ENCODE measurements around the gene RFC5. TPM values are rescaled to one million over a fixed set of nuclear protein-coding genes. Genes with fewer than 3 reads are reported as not detected.

The RFC5 gene
- total and polyA plus RNA-seq, 7 experiments from 2014 or later, result 6.3 to 40.3 (median 18.0) TPM

DNA sequence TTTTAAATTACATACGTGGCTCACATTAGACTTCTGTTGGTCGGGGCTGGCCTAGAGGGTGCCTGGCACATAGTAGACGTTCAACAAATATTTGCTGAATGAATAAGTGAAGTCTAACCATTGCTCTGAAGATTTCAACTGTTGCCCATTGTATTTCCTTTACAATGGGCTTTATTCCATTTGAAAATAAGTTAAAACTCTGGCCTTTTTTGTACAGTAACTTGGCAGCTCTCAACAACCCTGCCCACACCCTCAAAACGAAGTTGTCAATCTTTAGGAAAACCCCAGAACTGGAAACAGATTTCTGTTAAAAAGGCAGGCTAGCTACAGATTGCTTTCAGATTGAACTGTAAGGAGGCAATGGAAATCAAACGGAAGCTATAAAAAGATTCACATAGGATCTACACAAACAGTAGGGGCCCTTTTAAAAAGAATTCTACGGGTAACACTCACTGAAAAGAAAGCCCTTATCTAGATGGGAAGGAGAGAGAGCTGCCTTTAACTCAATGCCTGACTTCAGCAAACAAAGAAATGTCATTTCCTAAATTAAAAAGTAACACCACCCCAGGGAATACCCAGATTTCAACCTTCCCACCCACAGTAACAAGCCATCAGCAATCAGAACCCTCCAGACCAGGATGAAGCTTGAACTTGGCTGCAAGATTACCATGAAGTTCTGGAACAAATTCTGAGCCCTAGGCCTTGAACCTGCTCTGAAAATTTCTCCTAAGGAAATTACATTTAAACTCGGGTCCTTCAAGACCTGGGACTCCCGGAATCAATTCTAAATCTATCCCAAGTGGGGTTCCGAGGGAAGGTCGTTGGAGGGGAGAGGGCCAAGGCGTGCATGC is 43.1 kb downstream of the RFC5 start:
- Histone ChIP-seq H3K4me1 (ENCODE audit: control insufficient read depth in 2 of 2, insufficient read depth in 2 of 2, low read length in 2 of 2) (peaks cover 13 to 18% of the 10 kb centered on the region in 2 donors), H3K27me3 (ENCODE audit: control insufficient read depth in 2 of 2, insufficient read depth in 2 of 2, low read length in 2 of 2) (no peaks in the 10 kb centered on the region), H3K36me3 (ENCODE audit: control insufficient read depth in 2 of 3, insufficient read depth in 3 of 3, low read length in 3 of 3) (peaks cover 0 to 8% (median 0%) of the 10 kb centered on the region in 3 experiments), H3K4me3 (ENCODE audit: low read length) (peak overlapping the region; percentile 69), H3K27ac (ENCODE audit: low read depth, low read length) (peak overlapping the region; percentile 80), H3K9me3 (ENCODE audit: control insufficient read depth in 2 of 3, low read length in 3 of 3) (no peaks in the 10 kb centered on the region)
- H3K27me3 Mint-ChIP-seq, result no peaks in the 10 kb centered on the region
- ChIA-PET POLR2A (interaction anchor here (0.5 to 2.3 kb wide), 4 partner anchors 9 to 282 kb away, joined by 3 to 9 read pairs (median 4); partner anchors contain the start of gene RFC5), CTCF (interaction anchor here (1.3 kb wide), 1 partner anchor 8 kb away, joined by 4 read pairs; no protein-coding TSS in a partner anchor)
- H3K4me3 Mint-ChIP-seq, result peak overlapping the region; percentile 80 to 100 (median 91)
- H3K36me3 Mint-ChIP-seq, result peaks cover 0 to 3% (median 0%) of the 10 kb centered on the region in 5 donors
- ATAC-seq (no peak), DNase-seq (no peak)
- peak overlapping the region; percentile 91 to 96 (median 93) for H3K27ac Mint-ChIP-seq
- H3K9me3 Mint-ChIP-seq, result peaks cover 0 to 2% (median 0%) of the 10 kb centered on the region in 11 donors
- intact Hi-C loops (cut with micrococcal nuclease), result loop anchor here (1.0 to 10.0 kb wide), 11 partner anchors 43 to 1783 kb away; partner anchors contain the start of genes FBXO21 (in 1 of the 2), MED13L (in 1 of the 2), PRKAB1 (in 1 of the 2) and RFC5 (in 1 of the 2)
- H3K4me1 Mint-ChIP-seq, result peaks cover 36 to 59% (median 51%) of the 10 kb centered on the region in 7 donors

DNA sequence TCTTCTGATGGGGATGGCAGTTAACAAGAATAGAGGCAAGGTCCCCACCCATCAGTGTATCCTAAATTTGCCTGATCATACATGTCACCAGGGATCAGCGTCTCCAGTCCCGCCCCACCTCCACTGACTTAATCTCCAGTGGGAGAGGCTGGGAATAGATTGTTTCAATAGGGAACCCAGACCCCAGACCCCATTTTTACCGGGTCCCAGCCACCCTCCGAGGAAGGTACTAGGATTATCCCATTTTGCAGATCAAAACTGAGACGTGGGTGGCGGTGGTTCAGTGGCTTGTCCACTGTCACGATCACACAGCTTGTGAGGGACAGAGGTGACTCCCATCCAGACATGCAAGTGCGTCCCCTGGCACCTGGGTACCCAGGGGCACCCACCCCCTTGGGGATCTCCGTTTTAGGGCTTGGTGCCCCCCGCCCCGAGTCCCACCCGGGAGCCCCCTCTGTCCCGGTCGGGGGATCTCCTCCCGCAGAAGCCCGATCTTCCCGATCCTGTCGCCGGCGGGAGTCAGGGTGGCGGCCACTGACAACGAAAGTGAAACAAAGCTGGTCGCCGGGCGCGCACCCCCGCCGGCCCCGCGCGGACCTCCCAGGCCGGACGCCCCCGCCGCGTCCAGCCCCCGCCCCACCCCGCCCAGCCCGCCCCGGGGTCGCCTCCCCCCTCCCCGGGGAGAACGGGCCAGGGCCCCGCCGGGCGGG is 44.0 kb downstream of the RFC5 start:
- ATAC-seq, result peak; percentile 55
- H3K4me1 Mint-ChIP-seq, result peaks cover 42 to 63% (median 56%) of the 10 kb centered on the region in 7 donors
- peaks cover 0 to 8% (median 0%) of the 10 kb centered on the region in 3 experiments for H3K36me3 ChIP-seq (ENCODE audit: control insufficient read depth in 2 of 3, insufficient read depth in 3 of 3, low read length in 3 of 3)
- no peaks in the 10 kb centered on the region for H3K27me3 ChIP-seq (ENCODE audit: control insufficient read depth in 2 of 2, insufficient read depth in 2 of 2, low read length in 2 of 2)
- no peaks in the 10 kb centered on the region for H3K27me3 Mint-ChIP-seq
- H3K4me3 ChIP-seq (ENCODE audit: low read length), result peak overlapping the region; percentile 69
- H3K4me1 ChIP-seq (ENCODE audit: control insufficient read depth in 2 of 2, insufficient read depth in 2 of 2, low read length in 2 of 2), result peaks cover 13 to 27% of the 10 kb centered on the region in 2 donors
- peak in 8 of 9 donors; percentile 17 to 57 (median 26) for DNase-seq
- H3K9me3 ChIP-seq (ENCODE audit: control insufficient read depth in 2 of 3, low read length in 3 of 3), result no peaks in the 10 kb centered on the region
- H3K9me3 Mint-ChIP-seq, result peaks cover 0 to 1% (median 0%) of the 10 kb centered on the region in 11 donors
- CTCF ChIA-PET, result interaction anchor here (1.0 to 1.3 kb wide), 2 partner anchors 7 to 31 kb away, joined by 3 to 4 read pairs; no protein-coding TSS in a partner anchor
- POLR2A ChIA-PET, result interaction anchor here (0.5 to 2.3 kb wide), 5 partner anchors 8 to 312 kb away, joined by 3 to 9 read pairs (median 3); partner anchors contain the start of genes RFC5 and TAOK3
- intact Hi-C loops (cut with micrococcal nuclease), result loop anchor here (1.0 to 10.0 kb wide), 12 partner anchors 42 to 1784 kb away; partner anchors contain the start of genes RFC5 (in 2 of the 2), FBXO21 (in 1 of the 2), MED13L (in 1 of the 2) and PEBP1 (in 1 of the 2)
- H3K27ac ChIP-seq (ENCODE audit: low read depth, low read length), result peak overlapping the region; percentile 80
- peak overlapping the region; percentile 80 to 100 (median 91) for H3K4me3 Mint-ChIP-seq
- H3K27ac Mint-ChIP-seq, result peak overlapping the region; percentile 91 to 96 (median 93)
- H3K36me3 Mint-ChIP-seq, result peaks cover 0 to 3% (median 0%) of the 10 kb centered on the region in 5 donors

GRCh38 chr12:118061011-118061872 is 44.7 kb downstream of the RFC5 start, which contains the start of gene WSB2:
Gene WSB2, minus strand, starts transcription at chr12:118061179. Its CDS starts 131 bp downstream, at chr12:118061048.
- peak within 1 kb of the TSS; percentile 88 for H3K4me3 ChIP-seq (ENCODE audit: low read length)
- H3K9me3 ChIP-seq (ENCODE audit: control insufficient read depth in 2 of 3, low read length in 3 of 3), result no peaks in the 10 kb centered on the region
- intact Hi-C loops (cut with micrococcal nuclease), result loop anchor here (1.0 to 10.0 kb wide), 12 partner anchors 41 to 1784 kb away; partner anchors contain the start of genes FBXO21 (in 1 of the 2), MED13L (in 1 of the 2), PEBP1 (in 1 of the 2) and PRKAB1 (in 1 of the 2)
- Mint-ChIP-seq H3K4me1 (peaks cover 44 to 65% (median 57%) of the 10 kb centered on the region in 7 donors), H3K27me3 (no peaks in the 10 kb centered on the region), H3K27ac (peak within 1 kb of the TSS; percentile 92 to 98 (median 94)), H3K9me3 (no peaks in the 10 kb centered on the region), H3K36me3 (peaks cover 0 to 3% (median 0%) of the 10 kb centered on the region in 5 donors), H3K4me3 (peak within 1 kb of the TSS; percentile 88 to 100 (median 96))
- ATAC-seq (peak; percentile 53), DNase-seq (peak; percentile 24 to 81 (median 39))
- no peaks in the 10 kb centered on the region for H3K27me3 ChIP-seq (ENCODE audit: control insufficient read depth in 2 of 2, insufficient read depth in 2 of 2, low read length in 2 of 2)
- peaks cover 13 to 32% of the 10 kb centered on the region in 2 donors for H3K4me1 ChIP-seq (ENCODE audit: control insufficient read depth in 2 of 2, insufficient read depth in 2 of 2, low read length in 2 of 2)
- CTCF ChIA-PET, result interaction anchor here (1.0 to 1.5 kb wide), 3 partner anchors 32 to 315 kb away, joined by 3 read pairs; partner anchors contain the start of gene RFC5
- peak within 1 kb of the TSS; percentile 80 for H3K27ac ChIP-seq (ENCODE audit: low read depth, low read length)
- H3K36me3 ChIP-seq (ENCODE audit: control insufficient read depth in 2 of 3, insufficient read depth in 3 of 3, low read length in 3 of 3), result peaks cover 0 to 8% (median 0%) of the 10 kb centered on the region in 3 experiments
- POLR2A ChIA-PET, result interaction anchor here (0.6 to 2.3 kb wide), 5 partner anchors 15 to 880 kb away, joined by 3 to 9 read pairs (median 3); partner anchors contain the start of genes RFC5 and TAOK3

GRCh38 chr12:118061873-118062843 is 45.7 kb downstream of the RFC5 start:
- Mint-ChIP-seq H3K4me1 (peaks cover 42 to 66% (median 64%) of the 10 kb centered on the region in 7 donors), H3K27me3 (no peaks in the 10 kb centered on the region), H3K9me3 (no peaks in the 10 kb centered on the region), H3K36me3 (peaks cover 0 to 3% (median 0%) of the 10 kb centered on the region in 5 donors), H3K27ac (peak overlapping the region; percentile 75 to 98 (median 93)), H3K4me3 (peak overlapping the region; percentile 87 to 100 (median 95))
- Histone ChIP-seq H3K36me3 (ENCODE audit: control insufficient read depth in 2 of 3, insufficient read depth in 3 of 3, low read length in 3 of 3) (peaks cover 0 to 8% (median 0%) of the 10 kb centered on the region in 3 experiments), H3K4me3 (ENCODE audit: low read length) (peak overlapping the region; percentile 88), H3K4me1 (ENCODE audit: control insufficient read depth in 2 of 2, insufficient read depth in 2 of 2, low read length in 2 of 2) (peaks cover 13 to 32% of the 10 kb centered on the region in 2 donors), H3K27ac (ENCODE audit: low read depth, low read length) (peak overlapping the region; percentile 76), H3K9me3 (ENCODE audit: control insufficient read depth in 2 of 3, low read length in 3 of 3) (no peaks in the 10 kb centered on the region), H3K27me3 (ENCODE audit: control insufficient read depth in 2 of 2, insufficient read depth in 2 of 2, low read length in 2 of 2) (no peaks in the 10 kb centered on the region)
- ChIA-PET POLR2A (interaction anchor here (0.6 to 1.1 kb wide), 5 partner anchors 14 to 881 kb away, joined by 3 to 6 read pairs (median 3); partner anchors contain the start of genes PEBP1 and SUDS3), CTCF (interaction anchor here (1.3 to 1.5 kb wide), 2 partner anchors 46 to 314 kb away, joined by 3 read pairs; partner anchors contain the start of gene RFC5)
- no peak for ATAC-seq
- DNase-seq, result peak in 3 of 9 donors; percentile 9 to 32 (median 17)
- intact Hi-C loops (cut with micrococcal nuclease), result loop anchor here (1.0 to 10.0 kb wide), 13 partner anchors 40 to 1785 kb away; partner anchors contain the start of genes PEBP1 (in 2 of the 2), FBXO21 (in 1 of the 2), MED13L (in 1 of the 2) and PRKAB1 (in 1 of the 2)
